Ovary (tissue), 3 donors: ENCODE measurements around the gene PARD3B.

ENCODE experiments used
- CTCF ChIP-seq, 3 donors: fragments of 450-650 bp in 2 of 3; fragments of 200-600 bp in 1 of 3; IDR thresholded peaks; one replicate each; pipeline versions ENCODE4 v1.5.1 to v1.8.0; 2016 to 2022; ENCODE audit warnings: antibody characterized with exemption in 3 of 3, mild to moderate bottlenecking in 1 of 3
- EP300 ChIP-seq: sonication (generic); formaldehyde crosslinking; IDR thresholded peaks from one replicate; pipeline ENCODE4 v1.6.1; 2017; ENCODE audit warnings: antibody characterized with exemption
- donor health status: DM: no; HTN: no; CAD: no.

GRCh38 chr2:205377324-205377723 is 832.0 kb downstream of the PARD3B start:
- no peak for TF ChIP-seq CTCF (IDR thresholded peaks at IDR 0.05)
- no peak for TF ChIP-seq EP300
